Retina (tissue), 1 donor: ENCODE results near the gene ATP6V0A4.
"Not testable (repeated sequence)": the region's sequence is repeated elsewhere in the genome, so short reads cannot be mapped to it uniquely, and the experiment has no call there.

Experiments
- DNase-seq: peaks from one replicate; pipeline ENCODE4 v3.0.0-alpha.2; 2016

The ATP6V0A4 gene

GRCh38 chr7:138797715-138798320, at the start of gene ATP6V0A4, which contains the start of gene TMEM213:
Gene ATP6V0A4, minus strand, starts transcription at chr7:138798196. Its CDS starts 26,949 bp downstream, at chr7:138771247.
Gene TMEM213, plus strand, starts transcription at chr7:138797994. Its CDS starts 111 bp downstream, at chr7:138798105.
- DNase-seq = no peak

DNA sequence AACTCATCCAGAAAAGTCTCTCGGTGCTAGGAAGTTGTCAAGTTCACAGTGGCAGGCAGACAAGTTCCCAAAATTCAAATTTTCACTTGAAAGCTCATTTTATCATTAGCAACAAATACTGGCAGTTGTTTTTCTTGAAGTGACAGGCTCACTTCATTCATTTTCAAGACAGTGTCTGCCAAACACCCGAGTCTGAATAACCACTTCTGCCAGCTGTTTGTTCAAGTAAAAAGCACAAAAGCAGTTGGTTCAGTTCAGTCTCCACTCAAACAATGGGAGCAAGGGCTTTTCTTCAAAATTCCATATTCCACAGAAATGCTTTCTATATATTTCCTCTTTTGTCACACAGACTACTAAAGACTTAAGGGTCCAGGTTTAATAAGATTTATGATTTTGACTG, 47.7 kb upstream of the ATP6V0A4 start:
- no peak for DNase-seq

- no peak for DNase-seq
Measured at GRCh38 chr7:138843632-138844580, 45.9 kb upstream of the ATP6V0A4 start.

DNA sequence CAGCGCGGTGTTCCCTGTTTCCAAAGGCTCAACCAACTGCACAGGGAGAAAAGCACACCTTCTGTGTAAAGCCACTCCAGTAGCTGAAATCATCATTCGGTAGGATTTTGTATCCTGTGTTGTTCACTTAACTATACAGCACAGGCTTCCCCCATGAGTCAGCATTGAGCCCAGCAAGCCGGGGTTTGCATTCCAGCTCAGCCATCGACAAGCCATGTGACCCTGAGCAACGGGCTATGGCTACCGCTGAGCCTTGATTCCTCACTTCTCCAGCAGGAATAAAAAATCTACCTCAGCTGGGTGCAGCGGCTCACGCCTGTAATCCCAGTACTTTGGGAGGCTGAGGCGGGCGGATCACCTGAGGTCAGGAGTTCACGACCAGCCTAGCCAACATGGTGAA, 44.1 kb upstream of the ATP6V0A4 start:
- no peak for DNase-seq

DNA sequence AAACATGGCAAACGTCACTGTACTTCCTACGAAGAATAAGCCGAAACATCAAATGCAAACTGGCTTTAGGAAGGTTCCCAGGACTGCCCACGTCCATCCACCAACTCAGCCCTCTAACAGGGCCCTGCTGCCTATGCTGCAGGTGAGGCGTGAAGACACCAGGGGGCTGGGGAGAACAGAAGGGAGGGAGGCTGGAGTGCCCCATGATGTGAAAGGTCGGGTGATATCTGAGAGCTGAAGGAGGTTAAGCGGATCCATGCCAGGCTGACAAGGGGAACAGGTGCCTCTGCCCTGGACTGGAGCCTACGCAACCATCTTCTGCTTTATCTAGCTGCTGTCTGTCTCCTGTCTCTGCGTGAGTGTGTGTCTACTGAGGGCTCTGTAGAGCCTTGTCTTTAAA, 40.2 kb upstream of the ATP6V0A4 start:
- DNase-seq = no peak

DNA sequence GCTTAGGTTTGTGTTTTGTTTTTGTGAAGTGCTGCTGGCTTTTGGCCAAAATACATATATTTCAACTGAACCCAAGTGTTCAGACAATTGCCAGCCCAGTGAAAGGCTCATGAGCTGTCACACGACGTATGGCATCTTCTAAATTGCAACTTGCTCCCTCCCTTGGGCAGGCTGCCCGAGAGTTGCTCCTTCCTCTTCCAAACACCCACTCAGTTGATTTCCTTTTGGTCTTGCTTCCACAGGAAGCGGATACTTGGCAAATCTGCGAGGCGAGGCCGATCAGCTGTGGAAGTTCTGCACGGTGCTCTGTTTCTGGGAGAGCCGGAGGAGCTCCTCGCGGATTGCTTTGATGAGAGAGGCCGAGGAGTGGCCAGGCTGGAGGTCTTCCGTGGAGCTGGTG, 39.6 kb upstream of the ATP6V0A4 start:
- no peak for DNase-seq

GRCh38 chr7:138835087-138835486, 37.1 kb upstream of the ATP6V0A4 start:
- DNase-seq = no peak

GRCh38 chr7:138834583-138834982, 36.6 kb upstream of the ATP6V0A4 start:
- no peak for DNase-seq

- DNase-seq = no peak
Measured at GRCh38 chr7:138833596-138833995, 35.6 kb upstream of the ATP6V0A4 start.

DNA sequence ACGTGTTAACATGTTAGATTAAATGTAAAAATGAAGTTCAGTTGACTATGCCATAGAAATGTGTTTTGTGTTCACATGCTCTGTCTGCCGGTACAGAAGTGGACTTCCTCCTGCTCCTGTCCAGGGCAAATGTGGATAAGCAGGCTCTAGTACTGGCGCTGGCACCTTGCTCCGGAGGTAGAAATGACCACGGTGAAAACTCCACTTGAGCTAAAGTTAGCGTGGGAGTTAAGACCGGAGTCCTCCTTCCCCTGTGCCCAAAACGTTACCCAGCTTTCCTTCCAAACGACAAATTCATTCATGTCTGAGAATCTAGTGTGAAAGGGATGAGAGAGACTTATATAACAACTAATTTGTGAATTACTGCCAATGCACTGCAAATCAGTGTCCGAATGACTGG, 35.0 kb upstream of the ATP6V0A4 start:
- no peak for DNase-seq

DNA sequence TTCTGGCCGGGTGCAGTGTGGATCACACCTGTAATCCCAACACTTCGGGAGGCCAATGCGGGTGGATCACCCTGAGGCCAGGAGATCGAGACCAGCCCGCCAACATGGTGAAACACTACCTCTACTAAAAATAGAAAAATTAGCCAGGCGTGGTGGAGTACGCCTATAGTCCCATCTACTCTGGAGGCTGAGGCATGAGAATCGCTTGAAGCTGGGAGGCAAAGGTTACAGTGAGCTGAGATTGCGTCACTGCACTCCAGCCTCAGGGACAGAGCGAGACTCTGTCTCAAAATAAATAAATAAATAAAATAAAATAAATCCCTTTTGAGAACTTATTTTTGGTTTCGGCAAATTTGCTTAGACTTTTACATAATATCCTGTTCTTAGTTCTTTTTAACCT, 31.3 kb upstream of the ATP6V0A4 start:
- DNase-seq = no peak

GRCh38 chr7:138828302-138828701, 30.3 kb upstream of the ATP6V0A4 start:
- no peak for DNase-seq

DNA sequence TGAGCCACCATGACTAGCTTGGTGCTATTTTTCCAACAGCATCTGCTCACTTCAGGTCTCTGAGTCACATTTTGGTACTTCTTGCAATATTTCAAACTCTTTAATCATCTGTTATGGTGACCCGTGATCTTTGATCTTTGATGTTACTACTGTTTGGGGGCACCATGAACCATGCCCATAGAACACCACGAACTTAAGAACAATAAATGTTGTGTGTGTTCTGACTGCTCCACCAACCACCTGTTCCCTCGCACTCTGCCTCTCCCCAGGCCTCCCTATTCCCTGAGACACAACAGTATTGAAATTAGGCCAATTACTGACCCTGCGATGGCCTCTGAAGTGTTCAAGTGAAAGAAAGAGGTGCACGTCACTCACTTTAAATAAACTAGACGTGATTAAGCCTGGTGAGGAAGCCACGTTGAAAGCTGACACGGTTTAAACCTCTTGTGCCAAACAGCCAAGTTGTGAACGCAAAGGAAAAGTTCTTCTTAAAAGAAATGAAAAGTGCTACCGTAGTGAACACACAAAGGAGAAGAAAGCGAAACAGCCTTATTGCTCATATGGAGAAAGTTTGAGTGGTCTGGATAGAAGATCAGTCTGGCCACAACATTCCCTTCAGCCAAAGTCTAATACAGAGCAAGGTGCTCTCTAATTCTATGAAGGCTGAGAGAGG, 27.2 kb upstream of the ATP6V0A4 start:
- peak; percentile 11 for DNase-seq

DNA sequence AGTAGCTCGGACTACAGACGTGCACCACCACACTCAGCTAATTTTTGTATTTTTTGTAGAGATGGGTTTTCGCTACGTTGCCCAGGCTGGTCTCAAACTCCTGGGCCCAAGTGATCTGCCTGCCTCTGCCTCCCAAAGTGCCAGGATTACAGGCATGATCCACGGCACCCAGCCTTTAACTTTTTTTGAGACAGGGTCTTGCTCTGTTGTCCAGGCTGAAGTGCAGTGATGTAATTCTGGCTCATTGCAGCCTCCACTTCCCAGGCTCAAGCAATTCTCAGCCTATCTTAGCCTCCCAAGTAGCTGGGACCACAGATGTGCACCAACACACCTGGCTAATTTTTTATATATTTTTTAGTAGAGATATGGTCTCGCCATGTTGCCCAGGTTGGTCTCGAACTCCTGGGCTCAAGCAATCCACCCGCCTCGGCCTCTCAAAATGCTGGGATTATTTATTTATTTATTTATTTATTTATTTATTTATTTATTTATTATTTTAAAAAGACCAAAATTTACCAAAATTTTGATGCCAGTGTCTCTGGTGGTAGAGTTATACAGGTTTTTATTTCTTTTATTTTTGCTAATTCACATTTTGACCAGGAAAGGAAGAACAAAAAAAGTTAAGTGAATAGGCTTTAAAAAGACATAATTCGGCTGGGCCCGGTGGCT, 25.0 kb upstream of the ATP6V0A4 start:
- DNase-seq = no peak

DNA sequence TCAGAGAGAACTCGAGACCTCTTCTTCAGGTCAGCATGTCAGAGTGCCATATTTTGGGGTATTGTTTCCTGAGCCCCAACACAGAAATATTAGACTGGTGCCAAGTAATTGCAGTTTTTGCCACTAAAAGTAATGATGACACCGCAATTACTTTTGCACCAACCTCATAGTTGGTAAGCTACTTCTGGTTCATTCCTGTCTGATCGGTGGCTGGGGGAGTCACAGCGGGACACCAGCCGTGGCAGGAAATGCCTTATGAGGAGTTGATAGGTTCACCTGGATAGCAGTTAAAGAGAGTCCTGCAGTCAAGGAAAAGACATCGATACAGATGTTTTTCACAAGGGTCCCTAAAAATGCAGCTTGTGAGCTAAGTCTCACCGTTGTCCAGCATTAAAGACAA, 23.9 kb upstream of the ATP6V0A4 start:
- DNase-seq = no peak

- no peak for DNase-seq
Measured at GRCh38 chr7:138819625-138820024, 21.6 kb upstream of the ATP6V0A4 start.

DNA sequence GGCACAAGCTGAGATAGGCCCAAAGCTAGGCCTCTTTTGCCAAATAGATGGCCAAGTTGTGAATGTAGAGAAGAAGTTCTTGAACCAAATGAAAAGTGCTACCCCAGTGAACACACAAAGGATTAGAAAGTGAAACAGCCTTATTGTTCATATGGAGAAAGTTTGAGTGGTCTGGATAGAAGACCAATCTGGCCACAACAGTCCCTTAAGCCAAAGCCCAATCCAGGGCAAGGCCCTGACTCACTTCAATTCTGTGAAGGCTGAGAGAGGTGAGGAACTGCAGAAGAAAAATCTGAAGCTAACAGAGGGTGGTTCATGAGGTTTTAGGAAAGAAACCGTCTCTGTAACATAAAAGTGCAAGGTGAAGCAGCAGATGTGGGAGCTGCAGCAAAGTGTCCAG, 18.7 kb upstream of the ATP6V0A4 start:
- no peak for DNase-seq

GRCh38 chr7:138814816-138815332, 16.9 kb upstream of the ATP6V0A4 start:
- no peak for DNase-seq

GRCh38 chr7:138813945-138814344, 15.9 kb upstream of the ATP6V0A4 start:
- DNase-seq = no peak

DNA sequence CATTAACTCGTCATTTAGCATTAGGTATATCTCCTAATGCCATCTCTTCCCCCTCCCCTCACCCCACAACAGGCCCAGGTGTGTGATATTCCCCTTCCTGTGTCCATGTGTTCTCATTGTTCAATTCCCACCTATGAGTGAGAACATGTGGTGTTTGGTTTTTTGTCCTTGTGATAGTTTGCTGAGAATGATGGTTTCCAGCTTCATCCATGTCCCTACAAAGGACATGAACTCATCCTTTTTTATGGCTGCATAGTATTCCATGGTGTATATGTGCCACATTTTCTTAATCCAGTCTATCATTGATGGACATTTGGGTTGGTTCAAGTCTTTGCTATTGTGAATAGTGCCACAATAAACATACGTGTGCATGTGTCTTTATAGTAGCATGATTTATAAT, 13.3 kb upstream of the ATP6V0A4 start:
- not testable (repeated sequence) for DNase-seq

GRCh38 chr7:138809346-138809745, 11.3 kb upstream of the ATP6V0A4 start:
- DNase-seq = no peak

DNA sequence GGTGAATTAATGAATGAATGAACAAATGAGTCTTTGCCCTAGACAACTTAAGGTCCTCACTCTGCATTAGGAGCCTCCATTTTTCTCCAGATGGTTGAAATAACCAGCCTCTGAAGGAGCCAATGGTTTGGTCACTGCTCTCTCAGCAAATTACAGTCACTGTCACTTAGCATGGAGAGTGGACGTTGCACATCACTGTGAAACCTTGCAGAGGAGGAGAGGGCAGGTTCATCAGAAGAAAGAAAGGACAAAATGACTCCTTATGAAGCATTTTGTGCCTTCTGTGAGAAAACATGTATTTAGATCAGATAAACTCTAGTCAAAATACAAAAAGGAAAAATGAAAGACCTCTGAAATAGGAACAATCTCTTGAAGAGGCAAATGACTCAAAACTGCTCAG, 6.6 kb upstream of the ATP6V0A4 start:
- DNase-seq = no peak

DNA sequence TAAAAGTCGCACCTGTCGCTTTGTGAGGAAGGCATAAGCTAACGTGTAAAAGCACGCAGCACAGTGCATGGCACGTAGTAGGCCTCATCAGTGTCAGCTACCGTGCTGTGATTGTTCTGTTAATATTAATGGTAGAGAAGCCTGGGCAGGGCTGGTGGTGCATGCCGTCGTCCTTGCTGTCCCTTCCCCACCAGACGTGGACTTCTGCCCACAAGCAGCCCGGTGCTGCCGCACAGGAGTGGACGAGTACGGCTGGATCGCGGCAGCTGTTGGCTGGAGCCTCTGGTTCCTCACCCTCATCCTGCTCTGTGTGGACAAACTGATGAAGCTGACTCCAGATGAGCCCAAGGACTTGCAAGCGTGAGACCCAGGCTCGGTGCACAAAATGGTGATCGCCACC, 4.7 kb upstream of the ATP6V0A4 start:
- no peak for DNase-seq
